GM21786 (cell line): ENCODE data around the gene ATP9A.
"Not testable (repeated sequence)": the region's sequence is repeated elsewhere in the genome, so short reads cannot be mapped to it uniquely, and the experiment has no call there.

Experiments used
- ATAC-seq: cut with Tn5 transposase; IDR thresholded peaks from one replicate; pipeline ENCODE4 v1.9.1; 2021; ENCODE audit not compliant: unreplicated experiment

Gene ATP9A

GRCh38 chr20:51757226-51757625 lies 11.0 kb downstream of the ATP9A start:
- ATAC-seq: no peak

DNA sequence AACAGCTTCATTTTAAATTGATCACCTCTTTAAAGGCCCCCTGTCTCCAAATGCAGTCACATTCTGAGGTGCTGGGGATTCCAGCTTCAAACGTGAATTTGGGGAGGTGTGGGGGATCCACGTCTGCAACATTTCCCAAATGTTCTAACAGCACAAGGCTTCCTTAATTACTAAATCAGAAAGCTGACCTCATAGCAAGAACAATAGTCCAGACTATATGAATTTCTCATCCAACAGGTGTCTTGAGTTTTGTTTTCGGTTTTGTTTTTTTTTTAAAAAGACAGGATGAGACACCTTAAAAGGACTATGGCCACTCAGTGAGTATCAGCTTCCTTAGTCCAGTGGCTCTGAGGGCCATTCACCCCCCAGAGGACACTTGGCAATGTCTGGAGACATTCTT lies 11.5 kb downstream of the ATP9A start:
- ATAC-seq: no peak

GRCh38 chr20:51753220-51753619 lies 15.0 kb downstream of the ATP9A start:
- ATAC-seq: not testable (repeated sequence)

DNA sequence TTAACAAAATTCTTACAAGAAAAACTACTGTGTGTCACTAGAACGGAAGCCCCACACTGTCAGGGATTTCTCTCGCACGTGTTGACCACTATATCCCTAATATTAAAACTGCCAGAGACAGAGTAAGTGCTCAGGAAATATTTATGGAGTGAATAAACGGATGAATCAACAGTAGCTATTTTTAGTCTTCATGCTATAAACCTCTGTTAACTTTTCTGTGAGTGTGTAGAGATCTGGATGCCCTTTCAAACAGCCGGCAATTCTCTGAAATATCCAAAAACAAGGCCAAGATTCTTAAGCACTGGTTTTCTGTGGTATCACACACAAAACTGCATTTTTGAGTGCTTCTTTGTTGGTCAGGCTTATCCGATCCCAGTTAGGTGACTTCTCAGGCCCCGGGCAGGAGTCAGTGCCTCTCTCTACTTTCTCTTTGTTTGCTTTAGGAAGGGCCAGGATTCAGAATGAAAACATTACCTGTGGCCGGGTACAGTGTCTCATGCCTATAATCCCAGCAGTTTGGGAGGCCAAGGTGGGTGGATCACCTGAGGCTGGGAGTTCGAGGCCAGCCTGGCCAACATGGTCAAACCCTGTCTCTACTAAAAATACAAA lies 15.7 kb downstream of the ATP9A start:
- ATAC-seq: no peak

GRCh38 chr20:51750770-51751388 lies 17.3 kb downstream of the ATP9A start:
- no peak for ATAC-seq

DNA sequence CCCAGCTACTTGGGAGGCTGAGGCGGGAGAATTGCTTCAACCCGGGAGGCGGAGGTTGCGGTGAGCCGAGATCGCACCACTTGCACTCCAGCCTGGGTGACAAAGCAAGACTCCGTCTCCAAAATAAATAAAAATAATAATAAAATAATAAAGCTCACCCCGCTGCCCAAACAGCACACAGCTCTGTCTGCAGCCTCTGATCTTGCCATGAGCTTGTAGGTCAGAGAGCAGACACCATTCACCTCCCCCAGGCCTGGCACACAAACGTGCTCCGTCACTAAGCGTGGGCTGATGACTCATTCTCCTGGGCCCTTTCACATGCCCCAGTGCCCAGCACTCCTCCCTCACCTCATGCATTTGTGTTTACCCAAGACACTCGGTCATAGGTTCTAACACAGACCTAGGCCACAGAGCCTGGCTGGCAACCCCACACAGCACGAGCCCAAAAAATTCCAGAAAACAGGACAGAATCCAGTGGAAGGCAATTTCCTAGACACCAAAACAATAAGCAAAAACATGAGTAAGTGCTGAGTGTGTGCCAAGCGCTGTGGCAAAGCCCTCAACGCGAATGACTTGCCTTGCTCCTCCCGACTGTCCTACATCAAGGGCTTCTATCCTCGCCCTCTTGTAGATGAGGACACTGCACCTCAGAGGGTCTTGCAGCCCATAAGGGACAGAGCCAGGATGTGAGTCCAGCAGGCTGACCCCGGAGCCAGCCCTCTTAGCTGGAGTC lies 18.0 kb downstream of the ATP9A start:
- ATAC-seq: no peak

- no peak for ATAC-seq
Observed at GRCh38 chr20:51749674-51750036, 18.5 kb downstream of the ATP9A start.

DNA sequence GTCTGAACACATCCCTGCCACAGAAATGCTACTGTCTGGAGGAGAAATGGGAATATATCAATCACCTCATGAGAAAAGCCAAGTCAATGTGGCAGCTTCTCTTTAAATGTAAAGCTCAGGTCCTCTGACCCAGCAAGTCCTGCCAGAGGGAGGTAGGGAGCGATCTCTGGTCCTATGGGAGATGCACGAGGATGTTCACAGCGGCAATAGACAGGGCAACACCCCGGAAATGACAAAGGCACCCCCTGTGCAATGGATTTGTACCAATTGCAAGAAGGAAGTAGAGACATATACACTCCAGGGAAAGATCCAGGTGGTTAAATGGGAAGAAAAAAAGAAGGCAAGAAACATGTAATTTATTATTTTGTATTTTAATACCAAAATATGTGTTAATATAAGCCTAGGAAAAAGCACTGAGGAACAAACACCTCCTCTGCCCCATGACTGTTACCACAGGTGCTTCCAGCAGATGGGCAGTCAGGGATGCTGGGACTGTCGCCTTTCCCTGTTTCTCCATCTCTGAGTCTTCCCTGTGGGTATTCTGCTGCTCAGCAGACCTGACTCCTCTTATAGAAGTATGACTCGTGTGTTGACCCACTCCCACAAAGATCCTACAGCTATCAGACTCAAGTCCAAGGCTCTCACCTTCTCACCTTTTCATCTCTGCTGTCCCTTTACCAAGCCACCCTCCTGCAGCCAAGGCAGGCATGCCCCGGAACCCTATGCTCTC lies 20.8 kb downstream of the ATP9A start:
- no peak for ATAC-seq

DNA sequence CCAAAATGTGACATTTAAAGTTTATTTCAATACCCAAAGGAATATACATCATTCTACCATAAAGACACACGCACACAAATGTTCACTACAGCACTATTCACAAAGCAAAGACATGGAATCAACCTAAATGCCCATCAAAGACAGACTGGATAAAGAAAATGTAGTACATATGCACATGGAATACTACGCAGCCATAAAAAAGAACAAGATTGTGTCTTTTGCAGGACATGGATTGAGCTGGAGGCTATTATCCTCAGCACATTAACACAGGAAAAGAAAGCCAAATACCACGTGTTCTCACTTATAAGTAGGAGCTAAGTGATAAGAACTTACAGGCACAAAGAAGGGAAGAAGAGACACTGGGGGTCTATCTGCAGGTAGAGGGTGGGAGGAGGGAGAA lies 22.4 kb downstream of the ATP9A start:
- ATAC-seq: no peak

DNA sequence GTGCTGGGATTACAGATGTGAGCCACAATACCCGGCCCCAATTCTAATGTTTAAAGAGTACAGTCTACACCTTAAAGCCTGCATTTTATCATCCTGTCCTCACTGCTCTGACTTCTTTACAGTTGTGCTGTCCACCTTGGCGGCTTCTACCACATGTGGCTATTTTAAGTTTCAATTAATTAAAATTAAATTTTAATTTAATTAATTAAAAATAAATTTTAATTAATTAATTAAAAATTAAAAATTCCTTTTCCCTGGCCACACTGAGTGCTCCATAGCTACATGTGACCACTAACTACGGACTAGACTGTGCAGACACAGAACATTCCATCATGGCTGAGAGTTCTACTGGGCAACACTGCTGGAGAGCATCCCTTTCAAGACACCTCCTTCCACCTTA lies 27.4 kb downstream of the ATP9A start:
- ATAC-seq: no peak

GRCh38 chr20:51740308-51740707 lies 27.9 kb downstream of the ATP9A start:
- not testable (repeated sequence) for ATAC-seq

DNA sequence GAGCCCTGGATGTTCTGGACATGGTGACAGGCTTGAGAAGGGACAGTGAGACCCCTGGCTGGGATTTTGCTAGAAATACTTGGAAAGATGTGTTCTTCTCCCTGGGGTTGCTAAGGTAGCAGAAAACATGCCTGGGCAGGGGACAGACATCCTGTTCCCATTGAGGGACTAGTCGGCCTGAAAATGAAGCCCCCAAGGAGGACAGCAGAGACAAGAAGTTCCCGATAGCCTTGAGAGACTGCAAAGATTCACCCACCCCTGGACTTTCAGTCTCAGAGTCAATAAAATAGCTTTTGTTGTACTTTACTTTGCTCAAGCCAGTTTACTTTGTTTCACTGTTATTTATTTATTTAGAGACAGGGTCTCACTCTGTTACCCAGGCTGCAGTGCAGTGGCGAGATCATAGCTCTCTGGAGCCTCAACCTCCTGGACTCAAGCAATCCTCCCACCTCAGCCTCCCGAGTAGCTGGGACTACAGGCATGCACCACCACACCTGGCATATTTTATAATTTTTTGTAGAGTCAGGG lies 28.4 kb downstream of the ATP9A start:
- no peak for ATAC-seq

GRCh38 chr20:51738877-51739447 lies 29.2 kb downstream of the ATP9A start:
- ATAC-seq: no peak

- ATAC-seq: not testable (repeated sequence)
Observed at GRCh38 chr20:51738261-51738660, 29.9 kb downstream of the ATP9A start.

GRCh38 chr20:51736947-51737346 lies 31.2 kb downstream of the ATP9A start:
- no peak for ATAC-seq

DNA sequence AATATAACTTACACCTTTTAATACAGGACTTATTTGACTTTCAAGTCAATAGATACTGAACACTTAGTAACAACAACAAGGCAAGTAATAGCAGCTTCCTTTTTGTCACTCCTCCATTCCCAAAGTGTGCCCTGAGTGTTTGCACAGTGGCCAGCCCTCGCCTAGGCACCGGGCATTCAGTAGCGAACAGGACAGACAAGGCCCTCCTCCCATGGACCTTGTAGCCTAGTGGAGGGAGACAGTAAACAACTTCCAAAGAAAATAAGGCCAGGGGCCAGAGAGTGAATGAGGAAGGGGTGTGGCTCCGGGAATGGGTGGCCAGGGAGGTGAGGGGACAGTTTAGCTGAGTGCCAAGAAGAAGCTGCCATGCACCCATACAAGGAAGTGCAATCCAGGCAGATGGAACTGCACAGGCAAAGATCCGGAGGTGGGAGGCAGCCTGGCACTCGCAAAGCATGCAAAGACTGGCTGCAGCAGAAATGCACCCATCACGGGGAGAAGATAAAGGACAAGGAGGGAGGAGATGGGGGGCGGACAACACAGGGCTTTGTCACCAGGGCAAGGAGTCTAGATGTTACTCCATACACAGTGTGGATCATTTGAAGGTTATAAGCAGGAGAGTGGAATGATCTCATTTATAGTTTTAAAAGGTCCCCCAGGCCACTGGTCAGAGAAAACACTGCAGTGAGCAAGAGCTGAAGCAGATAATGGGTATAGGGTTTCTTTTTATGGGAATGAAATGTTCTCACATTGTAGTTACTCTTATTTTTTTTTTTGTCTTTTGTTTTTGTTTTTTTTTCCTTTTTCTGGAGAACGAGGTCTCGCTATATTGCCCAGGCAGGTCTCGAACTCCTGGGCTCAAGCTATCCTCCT lies 32.2 kb downstream of the ATP9A start:
- no peak for ATAC-seq

DNA sequence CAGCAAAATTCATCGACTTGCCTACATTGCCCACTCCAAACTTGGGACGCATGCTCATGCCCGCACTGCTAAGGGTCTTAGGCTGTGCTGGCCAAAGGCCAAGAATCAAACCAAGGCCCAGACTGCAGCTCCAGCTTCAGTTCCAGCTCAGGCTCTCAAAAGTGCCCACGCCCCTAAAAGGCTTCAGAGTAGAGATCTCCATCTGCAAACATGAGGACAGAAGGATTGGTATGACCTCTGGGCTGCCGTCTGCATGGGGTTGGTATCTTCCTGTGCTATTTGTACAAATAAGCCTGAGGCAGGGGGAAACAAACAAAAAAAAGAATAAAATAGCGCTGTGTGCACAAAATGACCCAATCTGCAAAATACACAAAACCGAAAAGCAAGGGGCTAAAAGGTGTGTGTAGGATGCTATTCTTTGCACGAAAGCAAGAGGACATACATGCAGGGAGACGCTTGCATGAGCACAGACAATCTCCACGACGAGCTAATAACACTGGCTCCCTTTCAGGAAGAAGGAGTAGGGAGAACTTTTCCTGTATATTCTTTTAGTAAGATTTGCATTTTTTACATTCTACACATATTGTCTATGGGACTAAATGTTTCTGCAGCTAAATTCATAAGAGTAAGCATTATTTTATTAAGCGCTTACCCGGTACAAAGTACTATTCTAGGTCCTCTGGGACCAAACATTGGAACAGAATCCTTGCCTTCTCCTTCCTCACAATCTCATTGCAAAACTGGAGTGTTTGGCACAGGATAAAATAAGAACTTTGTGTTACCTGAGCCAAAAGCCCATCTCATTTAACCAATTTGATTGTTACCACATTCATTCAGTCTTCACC lies 33.1 kb downstream of the ATP9A start:
- ATAC-seq: no peak

GRCh38 chr20:51733070-51733469 lies 35.1 kb downstream of the ATP9A start:
- no peak for ATAC-seq

GRCh38 chr20:51732096-51732791 lies 35.9 kb downstream of the ATP9A start:
- no peak for ATAC-seq
